DOHH2 (cell line): ENCODE results near the gene PM20D1.

Experiments
- H3F3A ChIP-seq: fragments of 200-600 bp; sonication (generic), shearing (Covaris generic); 2 replicates; pipeline ENCODE4 v1.6.0; 2016; ENCODE audit warnings: antibody characterized with exemption, mild to moderate bottlenecking; ENCODE audit not compliant: control insufficient read depth, insufficient read depth
- H3K27ac ChIP-seq: fragments of 200-600 bp; sonication (generic); 2 replicates; pipeline ENCODE4 v1.5.1; 2014; ENCODE audit warnings: low read depth, mild to moderate bottlenecking, low read length, moderate library complexity
- H3K27me3 ChIP-seq: fragments of 200-600 bp; sonication (generic); 2 replicates; pipeline ENCODE4 v1.6.1; 2014; ENCODE audit warnings: mild to moderate bottlenecking, low read length, mixed read lengths; ENCODE audit not compliant: control insufficient read depth
- H3K36me3 ChIP-seq: fragments of 200-600 bp; sonication (generic); 2 replicates; pipeline ENCODE4 v1.6.1; 2014; ENCODE audit warnings: mild to moderate bottlenecking, low read length, moderate library complexity, mixed read lengths; ENCODE audit not compliant: control insufficient read depth
- H3K4me1 ChIP-seq: fragments of 200-600 bp; sonication (generic); 2 replicates; pipeline ENCODE4 v1.6.1; 2014; ENCODE audit warnings: mild to moderate bottlenecking, low read length, mixed read lengths; ENCODE audit not compliant: control insufficient read depth
- H3K4me2 ChIP-seq: fragments of 200-600 bp; sonication (generic); 2 replicates; pipeline ENCODE4 v1.6.0; 2014; ENCODE audit warnings: mild to moderate bottlenecking, low read length, moderate library complexity
- H3K4me3 ChIP-seq: fragments of 200-600 bp; sonication (generic); 2 replicates; pipeline ENCODE4 v1.5.1; 2014; ENCODE audit warnings: mild to moderate bottlenecking, low read length, mixed read lengths
- H3K79me2 ChIP-seq: fragments of 200-600 bp; sonication (generic); 2 replicates; pipeline ENCODE4 v1.6.1; 2014; ENCODE audit warnings: mild to moderate bottlenecking, low read length, mixed read lengths; ENCODE audit not compliant: control insufficient read depth
- H3K9me2 ChIP-seq: fragments of 200-600 bp; sonication (generic); replicated peaks from 2 replicates; pipeline ENCODE4 v1.6.1; 2014; ENCODE audit warnings: mild to moderate bottlenecking, low read length, mixed read lengths; ENCODE audit not compliant: control insufficient read depth
- H3K9me3 ChIP-seq: fragments of 200-600 bp; sonication (generic); 2 replicates; pipeline ENCODE4 v1.6.1; 2014; ENCODE audit warnings: antibody characterized with exemption, low read length, mixed read lengths; ENCODE audit not compliant: control insufficient read depth, insufficient read depth
- H4K20me1 ChIP-seq: fragments of 200-600 bp; sonication (generic); 2 replicates; pipeline ENCODE4 v1.6.0; 2014; ENCODE audit warnings: low read depth, mild to moderate bottlenecking, antibody characterized with exemption, low read length, moderate library complexity; ENCODE audit not compliant: control insufficient read depth, insufficient read depth
- CTCF ChIP-seq: fragments of 200-600 bp; sonication (generic); IDR thresholded peaks from one replicate; pipeline ENCODE4 v1.5.1; 2014; ENCODE audit warnings: antibody characterized with exemption, mild to moderate bottlenecking, low read depth, low read length; ENCODE audit not compliant: poor library complexity, severe bottlenecking
- EZH2phosphoT487 ChIP-seq: fragments of 200-600 bp; sonication (generic); IDR thresholded peaks from 2 replicates; pipeline ENCODE4 v1.6.1; 2017; ENCODE audit warnings: borderline replicate concordance, mild to moderate bottlenecking, antibody characterized with exemption, low read length, moderate library complexity, mixed read lengths

The PM20D1 gene

DNA sequence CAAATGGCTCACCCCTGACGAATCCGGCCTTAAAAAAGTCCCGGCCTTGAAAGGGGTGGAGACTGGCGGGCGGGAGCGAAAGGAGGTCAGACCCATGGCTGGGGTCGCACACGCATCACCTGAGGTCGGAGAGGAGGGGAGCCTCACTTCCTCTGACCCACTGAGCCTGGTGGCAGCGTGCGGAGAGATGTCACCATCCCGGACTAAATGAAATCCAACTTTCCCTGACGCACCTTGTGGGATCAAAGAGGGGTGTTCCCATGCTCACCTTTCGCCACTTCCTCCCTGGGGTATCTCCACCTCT is 36.2 kb downstream of the PM20D1 start:
- Histone ChIP-seq H3K79me2 (peaks cover 79% of the 10 kb centered on the region), H3K27ac (peak overlapping the region; percentile 26; the same call in 1 of the 2 replicates), H3K4me3 (peak overlapping the region; percentile 96), H3K4me2 (peak overlapping the region; percentile 93), H4K20me1 (peaks cover 10% of the 10 kb centered on the region), H3K9me3 (no peaks in the 10 kb centered on the region), H3K36me3 (peaks cover 23% of the 10 kb centered on the region), H3F3A (peaks cover 4% of the 10 kb centered on the region), H3K9me2 (no peaks in the 10 kb centered on the region), H3K4me1 (peaks cover 79% of the 10 kb centered on the region), H3K27me3 (no peaks in the 10 kb centered on the region)
- TF ChIP-seq CTCF (no peak), EZH2phosphoT487 (no peak)

DNA sequence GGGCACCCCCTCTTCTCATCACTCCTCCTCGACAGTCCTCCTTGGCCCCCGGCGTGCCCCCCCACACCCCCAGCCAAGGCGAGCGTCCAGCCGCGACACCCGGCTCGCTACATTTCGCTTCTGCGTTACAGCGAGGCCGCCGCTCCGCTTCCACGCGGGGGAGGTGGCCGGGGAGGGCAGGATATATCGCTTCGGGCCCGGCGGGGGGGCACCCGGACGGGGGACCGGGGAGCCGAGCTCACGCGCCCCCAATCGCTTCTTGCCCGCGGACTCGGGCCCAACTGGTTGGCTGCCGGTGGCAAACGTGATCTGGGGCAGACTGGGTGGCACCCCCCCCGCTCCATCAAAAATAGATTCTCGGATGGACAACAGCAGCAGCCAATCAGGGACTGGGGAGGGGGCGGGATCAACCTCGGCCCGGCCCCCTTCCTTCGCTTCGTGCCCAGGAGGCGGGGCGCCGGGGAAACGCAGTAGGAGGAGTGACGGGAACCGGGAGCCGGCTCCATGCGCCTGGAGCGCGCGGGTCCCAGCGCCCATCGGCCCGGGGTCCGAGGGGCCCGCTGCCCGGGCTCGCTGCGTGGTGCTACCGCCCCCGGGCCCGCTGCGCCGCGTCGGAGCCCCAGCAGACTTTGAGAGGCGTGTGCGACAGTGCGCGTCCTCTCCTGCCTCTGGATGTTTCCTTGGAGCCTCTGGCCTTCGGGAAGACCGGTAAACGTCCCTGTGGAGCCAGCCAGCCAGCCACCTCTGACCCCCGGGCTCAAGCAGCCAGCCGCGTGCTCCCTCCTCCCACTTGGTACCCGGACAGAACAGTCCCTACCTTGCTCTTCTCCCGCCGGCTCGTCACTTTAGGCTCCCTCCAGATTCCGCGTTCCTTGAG is 36.8 kb downstream of the PM20D1 start, which contains the start of gene SLC41A1:
SLC41A1 (minus strand) TSS at position 321 of the 877 bp plus-strand sequence. CDS start 2,757 bp downstream, outside the sequence.
- H3K79me2 ChIP-seq: peaks cover 80% of the 10 kb centered on the region

DNA sequence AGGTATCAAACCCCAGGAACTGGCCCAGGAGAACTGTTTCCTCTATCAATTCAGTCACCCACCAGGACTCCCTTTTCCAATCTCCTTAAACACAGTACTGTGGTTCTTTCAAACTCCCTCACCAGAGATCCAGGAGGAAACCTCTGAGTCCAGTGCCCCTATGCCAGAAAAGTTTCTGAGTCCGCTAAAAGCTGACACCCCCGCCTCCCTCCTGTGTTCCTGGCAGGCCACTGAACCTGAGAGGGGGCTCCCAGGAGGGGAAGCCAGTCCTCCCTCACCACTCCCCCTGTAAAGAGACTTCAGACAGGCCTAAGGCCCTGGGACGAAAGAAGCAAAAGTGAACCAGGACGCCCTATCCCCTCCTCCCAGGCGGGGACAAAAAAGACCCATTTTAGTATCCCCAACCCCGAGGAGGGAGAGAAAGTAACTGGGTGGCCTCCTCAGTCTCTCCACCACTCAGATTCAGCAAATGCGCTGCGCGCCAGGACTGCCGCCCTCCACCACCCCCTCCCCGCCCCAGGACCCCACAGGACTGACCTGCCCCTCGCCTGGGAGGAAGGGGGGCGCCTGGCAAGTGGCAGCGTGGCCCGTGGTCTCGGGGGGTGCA is 37.6 kb downstream of the PM20D1 start:
- Histone ChIP-seq H3K36me3 (peaks cover 29% of the 10 kb centered on the region), H3K79me2 (peaks cover 80% of the 10 kb centered on the region), H3K4me2 (peak overlapping the region; percentile 93), H4K20me1 (peaks cover 10% of the 10 kb centered on the region), H3K9me2 (no peaks in the 10 kb centered on the region), H3K27me3 (no peaks in the 10 kb centered on the region), H3K4me3 (peak overlapping the region; percentile 96), H3K9me3 (no peaks in the 10 kb centered on the region), H3K4me1 (peaks cover 69% of the 10 kb centered on the region), H3F3A (peaks cover 4% of the 10 kb centered on the region), H3K27ac (peak overlapping the region; percentile 60)
- TF ChIP-seq CTCF (no peak), EZH2phosphoT487 (no peak)

More for the DNA sequence above, 36.8 kb downstream of the PM20D1 start, which contains the start of gene SLC41A1:
- Histone ChIP-seq H3K4me3 (peak within 1 kb of the TSS; percentile 96), H3F3A (peaks cover 4% of the 10 kb centered on the region), H3K4me1 (peaks cover 76% of the 10 kb centered on the region), H4K20me1 (peaks cover 10% of the 10 kb centered on the region), H3K27me3 (no peaks in the 10 kb centered on the region), H3K4me2 (peak within 1 kb of the TSS; percentile 93), H3K27ac (peak within 1 kb of the TSS; percentile 60), H3K9me2 (no peaks in the 10 kb centered on the region), H3K36me3 (peaks cover 29% of the 10 kb centered on the region), H3K9me3 (no peaks in the 10 kb centered on the region)
- TF ChIP-seq CTCF (no peak), EZH2phosphoT487 (no peak)
